Mucosa of rectum (tissue), 2 donors: ENCODE measurements around the gene TMEM183A.

Source experiments
- H3K27ac ChIP-seq, 2 donors: one replicate each; pipeline ENCODE4 v1.7.0; 2013; ENCODE audit warnings: inconsistent platforms in 2 of 2, low read depth in 2 of 2, low read length in 2 of 2
- H3K27me3 ChIP-seq, 2 donors: one replicate each; pipeline ENCODE4 v1.7.0; 2013; ENCODE audit warnings: low read length in 2 of 2; ENCODE audit not compliant: control insufficient read depth in 2 of 2, insufficient read depth in 2 of 2
- H3K36me3 ChIP-seq, 2 donors: one replicate each; pipeline ENCODE4 v1.7.0; 2013; ENCODE audit warnings: low read length in 2 of 2; ENCODE audit not compliant: control insufficient read depth in 2 of 2, insufficient read depth in 2 of 2
- H3K4me1 ChIP-seq, 2 donors: one replicate each; pipeline ENCODE4 v1.7.0; 2013; ENCODE audit warnings: low read length in 2 of 2, mild to moderate bottlenecking in 1 of 2; ENCODE audit not compliant: control insufficient read depth in 2 of 2, insufficient read depth in 2 of 2
- H3K4me3 ChIP-seq, 2 donors: one replicate each; pipeline ENCODE4 v1.7.0; 2013; ENCODE audit warnings: low read length in 2 of 2
- H3K9ac ChIP-seq, 2 donors: one replicate each; pipeline ENCODE4 v1.7.0; 2013; ENCODE audit warnings: low read length in 2 of 2, low read depth in 1 of 2, mild to moderate bottlenecking in 1 of 2
- H3K9me3 ChIP-seq, 2 donors: one replicate each; pipeline ENCODE4 v1.7.0; 2013; ENCODE audit warnings: low read length in 2 of 2; ENCODE audit not compliant: control insufficient read depth in 2 of 2
- donor health status: healthy.
- donor health status: Normal muscosa, but diverticular disease.

The TMEM183A gene

DNA sequence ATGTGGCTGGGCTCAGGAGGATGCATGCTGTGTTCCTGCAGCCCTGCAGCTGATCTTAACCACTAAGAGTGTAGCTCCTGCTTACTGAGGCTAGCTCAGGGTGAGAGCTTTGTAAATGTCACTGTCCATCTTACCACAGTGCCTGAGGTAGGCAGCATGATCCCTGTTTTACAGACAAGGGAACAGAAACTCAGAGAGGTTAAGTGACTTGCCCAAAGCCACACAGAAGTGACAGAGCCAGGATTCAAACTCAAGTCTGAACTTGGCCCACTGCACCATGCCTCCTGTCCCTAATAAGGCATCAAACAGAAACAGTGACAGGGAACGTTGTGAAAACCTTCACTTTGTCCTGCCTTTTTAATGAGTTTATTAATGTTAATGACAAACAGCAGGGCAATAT, 47.0 kb downstream of the TMEM183A start:
- Histone ChIP-seq H3K4me3 (no peak overlapping the region), H3K27me3 (peaks cover 0 to 4% of the 10 kb centered on the region in 2 donors), H3K27ac (no peak overlapping the region), H3K36me3 (no peaks in the 10 kb centered on the region), H3K9me3 (no peaks in the 10 kb centered on the region), H3K9ac (no peak overlapping the region), H3K4me1 (no peaks in the 10 kb centered on the region)

DNA sequence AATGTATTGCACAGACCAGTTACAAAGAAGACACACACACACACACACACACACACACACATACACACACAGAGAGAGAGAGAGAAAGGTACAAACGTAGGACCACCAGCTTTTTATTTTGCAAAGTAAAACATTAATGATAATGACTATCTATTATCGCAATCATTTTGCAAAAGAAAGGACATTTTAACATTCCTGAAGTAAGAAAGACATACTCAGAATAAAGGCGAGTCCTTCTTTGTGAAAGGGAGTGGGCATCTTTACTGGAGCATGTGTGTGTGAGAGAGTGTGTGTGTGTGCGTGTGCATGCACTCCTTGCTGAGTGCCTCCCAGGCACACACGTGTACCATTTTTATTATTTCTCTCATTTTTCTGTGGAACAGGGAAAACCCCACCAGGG, 47.5 kb downstream of the TMEM183A start:
- peaks cover 0 to 8% of the 10 kb centered on the region in 2 donors for H3K27me3 ChIP-seq
- no peaks in the 10 kb centered on the region for H3K36me3 ChIP-seq
- no peaks in the 10 kb centered on the region for H3K4me1 ChIP-seq
- no peak overlapping the region for H3K27ac ChIP-seq
- H3K9me3 ChIP-seq = no peaks in the 10 kb centered on the region
- no peak overlapping the region for H3K9ac ChIP-seq
- H3K4me3 ChIP-seq = no peak overlapping the region

DNA sequence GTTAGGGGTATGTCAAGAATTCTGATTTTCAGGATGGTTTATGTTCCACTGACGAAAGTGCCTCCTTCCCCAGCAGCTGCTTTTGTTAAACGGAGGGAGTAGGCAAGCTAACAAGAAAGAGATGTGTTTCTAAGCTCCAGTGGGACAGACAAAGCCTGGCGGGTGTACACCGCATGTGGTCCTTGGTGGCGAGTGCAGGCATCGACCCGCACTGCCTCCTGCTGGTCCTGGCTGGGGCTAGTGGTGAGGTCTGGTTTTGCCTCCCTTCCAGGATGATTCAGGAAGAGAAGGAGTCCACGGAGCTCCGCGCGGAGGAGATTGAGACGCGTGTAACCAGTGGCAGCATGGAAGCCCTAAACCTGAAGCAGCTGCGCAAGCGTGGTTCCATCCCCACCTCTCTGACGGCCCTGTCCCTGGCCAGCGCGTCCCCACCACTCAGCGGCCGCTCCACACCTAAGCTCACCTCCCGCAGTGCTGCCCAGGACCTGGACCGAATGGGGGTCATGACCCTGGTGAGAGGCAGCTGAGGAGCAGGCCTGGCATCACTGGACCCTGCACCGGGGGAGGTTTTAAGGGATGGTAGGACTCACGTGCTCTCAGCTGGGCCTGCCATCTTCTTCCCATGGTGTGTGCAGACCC, 48.1 kb downstream of the TMEM183A start:
- no peak overlapping the region for H3K27ac ChIP-seq
- H3K9me3 ChIP-seq = no peaks in the 10 kb centered on the region
- no peaks in the 10 kb centered on the region for H3K4me1 ChIP-seq
- H3K4me3 ChIP-seq = no peak overlapping the region
- H3K9ac ChIP-seq = no peak overlapping the region
- no peaks in the 10 kb centered on the region for H3K36me3 ChIP-seq
- peaks cover 0 to 8% of the 10 kb centered on the region in 2 donors for H3K27me3 ChIP-seq

DNA sequence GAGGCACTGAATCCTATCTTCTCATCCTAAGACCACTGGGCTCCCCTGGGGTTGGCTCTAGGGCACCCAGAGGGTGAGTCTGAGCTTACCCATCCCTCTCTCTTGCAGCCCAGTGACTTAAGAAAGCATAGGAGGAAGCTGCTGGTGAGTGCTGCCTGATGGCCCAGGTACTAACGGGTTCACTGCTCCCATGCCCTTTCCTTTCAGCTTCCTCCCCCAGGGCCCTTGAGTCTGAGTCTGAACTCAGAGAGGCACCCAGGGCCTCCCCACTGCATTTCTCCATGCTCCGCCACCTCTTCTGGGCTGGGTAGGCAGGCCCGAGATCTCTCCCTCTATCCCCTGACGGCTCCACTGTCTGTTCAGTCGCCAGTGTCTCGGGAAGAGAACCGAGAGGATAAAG, 48.8 kb downstream of the TMEM183A start:
- Histone ChIP-seq H3K36me3 (no peaks in the 10 kb centered on the region), H3K27me3 (peaks cover 0 to 8% of the 10 kb centered on the region in 2 donors), H3K4me3 (no peak overlapping the region), H3K9me3 (no peaks in the 10 kb centered on the region), H3K9ac (no peak overlapping the region), H3K4me1 (no peaks in the 10 kb centered on the region), H3K27ac (no peak overlapping the region)

DNA sequence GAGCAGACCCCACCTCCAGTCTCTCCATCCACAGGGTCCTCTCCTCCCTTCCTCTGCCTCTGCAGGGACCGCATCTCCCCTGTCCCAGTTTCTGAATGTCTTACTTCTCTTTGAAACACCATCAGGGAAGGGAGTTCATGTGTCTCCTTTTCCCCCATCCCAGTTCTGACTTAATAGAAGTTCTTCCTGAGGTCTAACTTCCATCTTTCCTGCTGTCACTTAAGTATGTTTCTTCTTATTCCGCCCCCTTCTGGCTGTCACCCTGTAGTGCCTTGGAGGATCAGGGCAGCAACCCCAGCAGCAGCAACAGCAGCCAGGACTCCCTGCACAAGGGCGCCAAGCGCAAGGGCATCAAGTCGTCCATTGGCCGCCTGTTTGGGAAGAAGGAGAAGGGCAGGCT, 49.3 kb downstream of the TMEM183A start:
- H3K4me3 ChIP-seq = no peak overlapping the region
- H3K4me1 ChIP-seq = no peaks in the 10 kb centered on the region
- no peak overlapping the region for H3K27ac ChIP-seq
- peaks cover 0 to 8% of the 10 kb centered on the region in 2 donors for H3K27me3 ChIP-seq
- H3K9ac ChIP-seq = no peak overlapping the region
- no peaks in the 10 kb centered on the region for H3K9me3 ChIP-seq
- no peaks in the 10 kb centered on the region for H3K36me3 ChIP-seq

DNA sequence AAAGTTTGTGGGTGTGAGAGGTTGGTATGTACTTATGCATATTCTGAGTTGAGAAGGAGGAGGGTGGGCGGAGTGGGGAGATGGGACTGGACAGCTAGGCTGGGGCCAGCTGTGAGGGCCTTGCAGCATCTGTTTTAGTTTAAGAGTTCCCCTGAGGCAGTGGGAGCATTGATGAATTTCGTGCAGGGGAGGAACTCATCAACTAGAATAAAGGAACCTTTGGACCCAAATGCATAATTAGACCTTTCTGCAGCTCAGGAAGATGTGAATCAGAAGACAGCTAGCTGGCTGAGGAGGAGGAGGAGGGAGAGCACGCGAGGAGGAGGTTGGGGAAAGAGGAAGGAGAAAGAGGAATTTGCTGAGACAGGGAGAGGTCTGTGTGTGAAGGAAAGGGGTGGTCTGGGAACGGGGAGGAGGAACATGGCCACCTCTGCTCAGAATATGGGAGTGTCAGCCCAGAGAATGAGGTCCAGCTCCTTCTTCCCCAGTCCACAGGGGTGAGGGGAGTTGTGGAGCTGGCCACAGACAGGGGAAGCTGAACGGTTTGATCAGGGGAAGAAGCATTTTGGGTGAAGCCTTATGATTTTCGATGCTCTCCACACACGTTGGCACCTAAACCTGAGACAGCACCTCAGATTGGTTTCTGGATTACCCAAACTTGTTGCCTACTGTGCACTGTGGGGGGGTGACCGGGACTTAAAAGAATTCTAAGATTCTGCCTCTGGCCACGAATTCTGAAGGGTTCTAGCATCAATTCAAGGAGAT, 50.9 kb downstream of the TMEM183A start:
- no peaks in the 10 kb centered on the region for H3K9me3 ChIP-seq
- H3K4me3 ChIP-seq = no peak overlapping the region
- no peaks in the 10 kb centered on the region for H3K4me1 ChIP-seq
- H3K27ac ChIP-seq = no peak overlapping the region
- peaks cover 0 to 8% of the 10 kb centered on the region in 2 donors for H3K27me3 ChIP-seq
- no peaks in the 10 kb centered on the region for H3K36me3 ChIP-seq
- H3K9ac ChIP-seq = no peak overlapping the region

DNA sequence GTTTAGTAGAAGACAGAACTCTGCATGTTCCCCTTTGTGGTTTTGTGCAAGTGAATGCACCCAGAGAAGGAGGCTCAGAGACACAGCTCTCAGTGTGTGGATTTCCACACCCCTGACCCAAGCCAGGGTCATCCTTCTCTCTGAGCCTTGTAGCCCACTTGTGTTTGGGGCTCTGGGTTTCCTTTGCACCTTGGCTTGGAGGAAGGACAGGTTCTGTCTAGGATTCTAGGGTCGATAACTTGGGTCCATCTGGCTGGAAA, 51.4 kb downstream of the TMEM183A start:
- Histone ChIP-seq H3K9me3 (no peaks in the 10 kb centered on the region), H3K27me3 (peaks cover 0 to 8% of the 10 kb centered on the region in 2 donors), H3K9ac (no peak overlapping the region), H3K36me3 (no peaks in the 10 kb centered on the region), H3K27ac (no peak overlapping the region), H3K4me3 (no peak overlapping the region), H3K4me1 (no peaks in the 10 kb centered on the region)

DNA sequence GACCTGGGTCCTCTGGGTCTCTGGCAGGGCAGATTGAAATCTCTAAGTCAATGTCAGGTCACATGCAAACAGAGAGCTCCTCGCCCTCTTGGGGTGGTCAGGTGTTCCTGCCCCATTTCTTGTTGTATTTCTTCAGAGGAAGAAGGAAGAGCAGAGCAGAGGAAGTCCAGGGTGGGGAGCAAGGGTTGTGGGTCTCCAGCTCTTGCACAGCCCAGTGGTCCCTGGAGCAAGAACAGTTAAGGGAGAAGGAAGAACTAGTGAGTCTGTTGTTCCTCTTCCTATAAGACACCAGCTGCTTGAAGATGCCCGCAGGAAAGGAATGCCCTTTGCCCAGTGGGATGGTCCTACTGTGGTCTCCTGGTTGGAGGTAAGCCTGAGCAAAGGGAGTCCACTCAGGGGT, 52.3 kb downstream of the TMEM183A start:
- H3K9ac ChIP-seq = no peak overlapping the region
- H3K9me3 ChIP-seq = no peaks in the 10 kb centered on the region
- no peaks in the 10 kb centered on the region for H3K4me1 ChIP-seq
- peaks cover 0 to 4% of the 10 kb centered on the region in 2 donors for H3K27me3 ChIP-seq
- H3K27ac ChIP-seq = no peak overlapping the region
- no peaks in the 10 kb centered on the region for H3K36me3 ChIP-seq
- no peak overlapping the region for H3K4me3 ChIP-seq

DNA sequence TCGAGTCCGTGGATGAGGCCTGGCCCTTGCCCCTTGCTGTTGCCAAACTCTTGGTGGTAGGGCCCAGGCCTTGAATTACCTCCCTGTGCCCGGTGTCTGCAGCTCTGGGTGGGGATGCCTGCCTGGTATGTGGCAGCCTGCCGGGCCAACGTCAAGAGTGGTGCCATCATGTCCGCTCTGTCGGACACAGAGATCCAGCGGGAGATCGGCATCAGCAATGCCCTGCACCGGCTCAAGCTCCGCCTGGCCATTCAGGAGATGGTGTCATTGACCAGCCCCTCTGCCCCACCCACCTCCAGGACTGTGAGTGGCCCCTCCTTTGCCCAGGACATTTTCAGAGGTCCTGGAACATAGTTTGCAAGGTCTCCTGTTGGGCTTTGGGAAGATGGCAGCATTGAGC, 52.9 kb downstream of the TMEM183A start:
- Histone ChIP-seq H3K9ac (no peak overlapping the region), H3K27ac (no peak overlapping the region), H3K4me3 (no peak overlapping the region), H3K36me3 (no peaks in the 10 kb centered on the region), H3K4me1 (no peaks in the 10 kb centered on the region), H3K9me3 (no peaks in the 10 kb centered on the region), H3K27me3 (peaks cover 3 to 4% of the 10 kb centered on the region in 2 donors)

DNA sequence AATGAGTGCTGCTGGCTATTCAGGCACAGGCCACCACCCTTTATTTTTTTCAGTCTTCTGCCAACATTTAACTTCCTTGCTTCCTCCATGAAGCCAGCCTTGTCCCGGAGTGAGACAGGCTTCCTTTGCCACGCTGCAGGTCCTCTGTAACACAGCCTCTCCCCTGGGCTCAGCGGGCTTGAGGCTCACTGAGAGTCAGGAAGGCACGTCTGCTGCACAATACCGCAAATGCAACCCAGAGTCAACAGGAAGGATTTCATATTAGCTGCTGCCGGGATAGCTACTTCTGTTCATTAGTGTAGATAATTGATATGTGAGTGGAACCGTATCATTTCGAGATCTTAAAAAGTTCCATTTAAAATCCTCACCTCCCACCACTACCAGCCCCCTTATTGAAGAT, 56.1 kb downstream of the TMEM183A start:
- Histone ChIP-seq H3K27me3 (peaks cover 3 to 4% of the 10 kb centered on the region in 2 donors), H3K36me3 (no peaks in the 10 kb centered on the region), H3K9ac (no peak overlapping the region), H3K27ac (no peak overlapping the region), H3K4me1 (no peaks in the 10 kb centered on the region), H3K9me3 (no peaks in the 10 kb centered on the region), H3K4me3 (no peak overlapping the region)
